ENCODE measurements around the gene ZDHHC1.

ZDHHC1 gene, protein sequence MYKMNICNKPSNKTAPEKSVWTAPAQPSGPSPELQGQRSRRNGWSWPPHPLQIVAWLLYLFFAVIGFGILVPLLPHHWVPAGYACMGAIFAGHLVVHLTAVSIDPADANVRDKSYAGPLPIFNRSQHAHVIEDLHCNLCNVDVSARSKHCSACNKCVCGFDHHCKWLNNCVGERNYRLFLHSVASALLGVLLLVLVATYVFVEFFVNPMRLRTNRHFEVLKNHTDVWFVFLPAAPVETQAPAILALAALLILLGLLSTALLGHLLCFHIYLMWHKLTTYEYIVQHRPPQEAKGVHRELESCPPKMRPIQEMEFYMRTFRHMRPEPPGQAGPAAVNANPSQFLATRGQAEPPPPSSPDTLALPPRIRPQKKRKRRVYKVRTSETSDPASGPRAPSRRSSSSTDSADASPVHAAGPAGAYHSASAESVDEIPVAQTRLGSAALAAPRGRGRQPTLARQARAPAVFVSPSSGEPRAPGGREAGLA

DNA sequence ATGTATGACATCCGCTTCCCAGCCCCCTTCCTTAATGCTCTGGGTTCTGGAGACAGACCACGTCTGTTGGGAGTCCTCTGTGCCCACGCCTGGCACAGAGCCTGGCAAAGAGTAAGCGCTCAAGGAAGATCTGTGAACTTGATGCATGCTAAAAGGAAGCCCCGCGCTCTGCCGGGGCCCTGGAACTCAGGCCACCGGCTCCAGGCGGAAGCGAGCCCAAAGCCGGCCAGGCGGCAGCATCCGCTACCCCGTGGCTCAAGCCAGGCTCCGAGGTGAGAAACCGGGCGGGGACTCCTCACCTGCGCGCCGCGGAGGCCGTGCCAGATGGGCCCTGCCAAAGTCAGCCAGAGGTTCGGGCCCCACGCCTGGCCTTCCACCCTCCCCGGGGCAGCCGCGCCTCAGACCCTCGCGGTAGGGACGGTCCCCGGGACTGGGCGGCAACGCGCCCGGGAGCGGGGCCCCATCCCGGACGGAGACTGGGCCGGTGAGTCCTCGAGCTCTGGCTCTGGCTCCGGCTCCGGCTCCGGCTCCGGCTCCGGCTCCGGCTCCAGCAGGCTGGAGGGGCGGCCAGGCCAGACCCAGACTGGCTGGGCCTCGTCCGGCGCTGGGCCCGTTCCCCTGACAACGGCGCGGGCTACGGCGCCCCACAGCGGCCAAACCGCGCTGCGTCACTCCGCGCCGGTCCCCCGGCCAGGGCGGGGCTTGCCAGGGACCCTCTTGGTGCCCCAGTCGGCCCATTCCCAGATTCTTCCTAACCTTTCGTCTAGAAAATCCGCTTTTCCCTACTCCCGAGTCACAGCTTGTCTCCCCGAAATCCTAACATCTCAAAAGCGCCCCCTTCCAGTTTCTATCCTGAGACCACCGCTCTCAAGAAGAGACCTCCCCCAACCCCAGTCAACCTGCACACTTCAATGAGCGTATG is at the start of gene ZDHHC1:
Gene ZDHHC1 (minus strand): TSS at position 606 of the 922 bp plus-strand sequence. CDS start 8,702 bp downstream, outside the sequence.
- DNase-seq (ENCODE audit: low read depth): no peak
- peak within 1 kb of the TSS; percentile 50 for H3K4me3 ChIP-seq (ENCODE audit: control insufficient read depth, low read depth, low read length)
- TF ChIP-seq, protein P1, sequence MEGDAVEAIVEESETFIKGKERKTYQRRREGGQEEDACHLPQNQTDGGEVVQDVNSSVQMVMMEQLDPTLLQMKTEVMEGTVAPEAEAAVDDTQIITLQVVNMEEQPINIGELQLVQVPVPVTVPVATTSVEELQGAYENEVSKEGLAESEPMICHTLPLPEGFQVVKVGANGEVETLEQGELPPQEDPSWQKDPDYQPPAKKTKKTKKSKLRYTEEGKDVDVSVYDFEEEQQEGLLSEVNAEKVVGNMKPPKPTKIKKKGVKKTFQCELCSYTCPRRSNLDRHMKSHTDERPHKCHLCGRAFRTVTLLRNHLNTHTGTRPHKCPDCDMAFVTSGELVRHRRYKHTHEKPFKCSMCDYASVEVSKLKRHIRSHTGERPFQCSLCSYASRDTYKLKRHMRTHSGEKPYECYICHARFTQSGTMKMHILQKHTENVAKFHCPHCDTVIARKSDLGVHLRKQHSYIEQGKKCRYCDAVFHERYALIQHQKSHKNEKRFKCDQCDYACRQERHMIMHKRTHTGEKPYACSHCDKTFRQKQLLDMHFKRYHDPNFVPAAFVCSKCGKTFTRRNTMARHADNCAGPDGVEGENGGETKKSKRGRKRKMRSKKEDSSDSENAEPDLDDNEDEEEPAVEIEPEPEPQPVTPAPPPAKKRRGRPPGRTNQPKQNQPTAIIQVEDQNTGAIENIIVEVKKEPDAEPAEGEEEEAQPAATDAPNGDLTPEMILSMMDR (IDR thresholded peaks at IDR 0.05; ENCODE audit: control insufficient read depth, insufficient read depth, low read depth, low read length, missing control alignments): peak; percentile 24

DNA sequence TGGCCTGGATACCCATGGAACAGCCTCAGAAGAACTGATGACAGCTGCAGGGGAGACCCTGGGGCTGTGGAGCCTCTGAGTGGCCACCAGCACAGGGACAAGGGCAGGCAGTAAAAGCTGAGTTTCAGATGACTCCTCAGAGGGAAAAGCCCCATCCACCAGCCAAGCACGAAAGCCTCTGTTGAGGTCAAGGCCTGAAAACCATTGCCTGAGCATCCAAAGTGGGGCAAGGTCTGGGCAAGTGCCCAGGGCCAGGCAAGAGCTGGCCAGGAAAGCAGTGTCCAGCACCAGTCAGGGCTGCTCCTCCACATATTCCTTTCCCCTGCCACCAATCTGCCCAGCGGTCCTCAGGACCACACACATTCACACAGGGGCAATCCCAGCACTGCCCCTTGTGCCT is 48.3 kb upstream of the ZDHHC1 start:
- no peak for DNase-seq (ENCODE audit: low read depth)
- H3K4me3 ChIP-seq (ENCODE audit: control insufficient read depth, low read depth, low read length): no peak overlapping the region
- TF ChIP-seq, protein P1 (IDR thresholded peaks at IDR 0.05; ENCODE audit: control insufficient read depth, insufficient read depth, low read depth, low read length, missing control alignments): no peak

DNA sequence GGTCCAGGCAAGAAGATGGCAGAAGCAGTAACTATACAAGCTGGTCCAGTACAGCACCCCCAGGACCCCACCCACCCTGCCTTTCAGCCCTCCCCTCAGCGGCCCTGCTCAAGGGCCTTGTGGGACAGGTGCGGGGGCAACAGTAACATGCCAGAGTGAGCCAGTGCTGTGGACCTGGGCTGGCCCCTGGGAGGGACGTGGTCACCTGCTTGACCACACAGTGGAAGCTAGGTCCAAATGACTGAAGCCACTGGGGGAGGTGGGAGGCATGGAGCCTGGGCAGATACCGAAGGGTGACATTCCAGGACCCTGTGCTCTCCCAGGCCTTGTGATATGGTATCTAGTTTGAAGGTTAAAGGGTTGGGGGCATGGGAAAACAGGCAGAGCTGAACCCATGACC is 47.4 kb upstream of the ZDHHC1 start:
- TF ChIP-seq, protein P1 (IDR thresholded peaks at IDR 0.05; ENCODE audit: control insufficient read depth, insufficient read depth, low read depth, low read length, missing control alignments): no peak
- H3K4me3 ChIP-seq (ENCODE audit: control insufficient read depth, low read depth, low read length): no peak overlapping the region
- no peak for DNase-seq (ENCODE audit: low read depth)

DNA sequence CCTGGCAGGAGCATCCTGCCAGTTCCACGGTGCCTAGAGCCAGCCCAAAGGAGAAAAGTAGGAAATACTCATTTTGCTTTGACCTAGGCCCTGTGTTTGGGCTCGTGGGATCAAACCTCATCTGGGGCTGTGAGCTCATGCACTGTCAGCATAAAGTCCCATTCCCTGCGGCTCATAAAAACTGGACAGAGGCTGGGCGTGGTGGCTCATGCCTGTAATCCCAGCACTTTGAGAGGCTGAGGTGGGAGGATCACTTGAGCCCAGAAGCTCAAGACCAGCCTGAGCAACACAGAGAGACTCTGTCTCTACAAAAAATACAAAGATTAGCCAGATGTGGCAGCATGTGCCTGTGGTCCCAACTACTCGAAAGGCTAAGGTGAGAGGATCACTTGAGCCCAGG is 46.8 kb upstream of the ZDHHC1 start:
- H3K4me3 ChIP-seq (ENCODE audit: control insufficient read depth, low read depth, low read length): no peak overlapping the region
- TF ChIP-seq, protein P1 (IDR thresholded peaks at IDR 0.05; ENCODE audit: control insufficient read depth, insufficient read depth, low read depth, low read length, missing control alignments): no peak
- no peak for DNase-seq (ENCODE audit: low read depth)

DNA sequence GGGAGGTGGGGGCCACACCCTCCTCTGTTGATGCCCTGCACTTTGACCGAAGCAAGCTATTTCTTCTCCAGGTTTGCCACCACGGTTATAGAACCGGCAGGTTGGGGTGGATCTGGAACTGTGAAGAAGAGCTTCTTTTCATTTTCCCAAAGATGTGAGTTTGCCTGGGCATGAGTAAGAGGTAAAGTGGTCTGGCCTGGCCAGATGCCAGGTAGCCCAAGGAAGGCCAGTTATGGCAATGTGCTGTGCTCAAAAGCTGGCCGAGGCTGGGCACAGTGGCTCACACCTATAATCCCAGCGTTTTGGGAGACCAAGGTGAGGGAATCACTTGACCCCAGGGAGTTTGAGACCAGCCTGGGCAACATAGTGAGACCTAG is 46.0 kb upstream of the ZDHHC1 start:
- TF ChIP-seq, protein P1 (IDR thresholded peaks at IDR 0.05; ENCODE audit: control insufficient read depth, insufficient read depth, low read depth, low read length, missing control alignments): no peak
- H3K4me3 ChIP-seq (ENCODE audit: control insufficient read depth, low read depth, low read length): no peak overlapping the region
- no peak for DNase-seq (ENCODE audit: low read depth)

DNA sequence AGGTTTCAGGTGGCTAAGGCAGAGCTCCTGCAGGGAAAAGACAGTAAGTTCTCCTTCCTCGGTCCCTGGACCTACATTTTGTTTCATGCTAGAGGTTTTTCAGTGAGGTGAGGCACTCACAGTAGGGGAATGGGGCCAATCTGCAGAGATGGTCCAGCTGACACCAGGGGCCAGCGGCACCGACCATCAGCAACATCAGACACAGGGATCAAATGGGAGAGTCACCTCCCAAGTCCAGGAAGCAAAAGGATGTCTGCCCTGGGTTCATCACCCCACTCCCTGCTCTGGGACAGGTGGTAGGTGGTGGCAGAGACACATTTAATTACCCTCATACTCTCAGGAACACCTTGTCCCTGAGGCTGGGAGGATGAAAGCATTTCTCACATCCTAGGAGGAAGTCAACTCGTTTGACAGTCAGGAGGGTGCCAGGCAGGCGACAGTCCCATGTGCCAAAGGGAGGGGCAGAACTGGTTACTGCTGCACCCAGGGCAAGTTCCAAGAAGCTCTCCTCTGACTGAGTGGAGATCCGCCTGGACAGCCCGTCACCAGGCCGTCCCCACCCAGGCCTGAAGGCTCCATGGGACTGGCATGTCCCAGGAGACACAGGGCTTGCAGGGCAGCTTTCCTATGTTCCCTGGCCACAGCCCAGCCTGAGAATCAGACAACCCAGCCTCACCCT is 45.5 kb upstream of the ZDHHC1 start:
- TF ChIP-seq, protein P1 (IDR thresholded peaks at IDR 0.05; ENCODE audit: control insufficient read depth, insufficient read depth, low read depth, low read length, missing control alignments): no peak
- no peak for DNase-seq (ENCODE audit: low read depth)
- H3K4me3 ChIP-seq (ENCODE audit: control insufficient read depth, low read depth, low read length): no peak overlapping the region

Data from AG09309 (cell line).